ENCODE measurements around the gene HOXD13.

Gene HOXD13

DNA sequence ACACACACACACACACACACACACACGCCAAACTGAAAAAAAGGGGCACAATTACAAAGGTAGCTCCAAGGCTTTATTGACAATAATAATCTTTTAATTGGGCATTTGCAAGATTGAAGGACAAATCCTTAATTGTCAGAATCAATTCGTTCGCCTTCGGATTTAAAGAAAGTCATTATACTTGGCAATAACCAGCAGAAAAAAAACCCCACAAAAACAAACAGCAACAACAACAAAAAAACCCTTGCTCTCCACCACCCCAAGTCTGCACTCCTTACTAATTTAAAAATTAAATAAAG, 35.2 kb downstream of the HOXD13 start:
- Histone ChIP-seq H3K4me3 (ENCODE audit: low read depth, low read length) (no peak overlapping the region), H3K27ac (ENCODE audit: extremely low read depth, low read depth, low read length) (no peak overlapping the region), H3K4me1 (ENCODE audit: control insufficient read depth, insufficient read depth, low read length) (peaks cover 5% of the 10 kb centered on the region; the same call in 1 of the 2 replicates), H3K9me3 (ENCODE audit: control insufficient read depth, insufficient read depth, low read depth, low read length) (no peaks in the 10 kb centered on the region), H3K36me3 (ENCODE audit: control insufficient read depth in 2 of 2, insufficient read depth in 1 of 2, low read length in 2 of 2) (peaks cover 0 to 24% of the 10 kb centered on the region in 2 experiments; a peak in 1 of 3 replicates)
- ChIA-PET POLR2A (no interaction called here), CTCF (interaction anchor here (0.5 to 3.5 kb wide), 34 partner anchors 9 to 1596 kb away, joined by 3 to 51 read pairs (median 5); partner anchors contain the start of gene HOXD11)
- peak; percentile 62; the same call in 1 of the 2 replicates for TF ChIP-seq ZSCAN4 (tag by site-specific recombination; IDR thresholded peaks at IDR 0.05)
- no peak for TF ChIP-seq HOXC10 (CRISPR knock-in tag; IDR thresholded peaks at IDR 0.05)

GRCh38 chr2:176128172-176128981, 35.9 kb downstream of the HOXD13 start:
- Histone ChIP-seq H3K27ac (ENCODE audit: extremely low read depth, low read depth, low read length) (peak overlapping the region; percentile 98; the same call in 1 of the 2 replicates), H3K4me1 (ENCODE audit: control insufficient read depth, insufficient read depth, low read length) (peaks cover 5% of the 10 kb centered on the region; the same call in 1 of the 2 replicates), H3K4me3 (ENCODE audit: low read depth, low read length) (no peak overlapping the region), H3K9me3 (ENCODE audit: control insufficient read depth, insufficient read depth, low read depth, low read length) (no peaks in the 10 kb centered on the region), H3K36me3 (ENCODE audit: control insufficient read depth in 2 of 2, insufficient read depth in 1 of 2, low read length in 2 of 2) (peaks cover 0 to 19% of the 10 kb centered on the region in 2 experiments; a peak in 1 of 3 replicates)
- ChIA-PET POLR2A (no interaction called here), CTCF (interaction anchor here (0.5 to 3.5 kb wide), 17 partner anchors 8 to 686 kb away, joined by 3 to 51 read pairs (median 8); no protein-coding TSS in a partner anchor)
- peak; percentile 38; the same call in 1 of the 2 replicates for TF ChIP-seq ZNF600 (tag by site-specific recombination; IDR thresholded peaks at IDR 0.05)
- TF ChIP-seq ZSCAN30 (tag by site-specific recombination; IDR thresholded peaks at IDR 0.05): 0 out of 2 replicates have a peak, but pooled peaks have one; percentile 26
- TF ChIP-seq, protein P1, sequence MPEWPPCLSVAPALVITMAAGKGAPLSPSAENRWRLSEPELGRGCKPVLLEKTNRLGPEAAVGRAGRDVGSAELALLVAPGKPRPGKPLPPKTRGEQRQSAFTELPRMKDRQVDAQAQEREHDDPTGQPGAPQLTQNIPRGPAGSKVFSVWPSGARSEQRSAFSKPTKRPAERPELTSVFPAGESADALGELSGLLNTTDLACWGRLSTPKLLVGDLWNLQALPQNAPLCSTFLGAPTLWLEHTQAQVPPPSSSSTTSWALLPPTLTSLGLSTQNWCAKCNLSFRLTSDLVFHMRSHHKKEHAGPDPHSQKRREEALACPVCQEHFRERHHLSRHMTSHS (tag by site-specific recombination; IDR thresholded peaks at IDR 0.05): no peak
- TF ChIP-seq GLIS2 (tag by site-specific recombination; IDR thresholded peaks at IDR 0.05): peak; percentile 21; the same call in 1 of the 2 replicates
- no peak for TF ChIP-seq ZBTB10 (tag by site-specific recombination; IDR thresholded peaks at IDR 0.05)
- peak; percentile 50; the same call in 1 of the 2 replicates for TF ChIP-seq PRDM1 (tag by site-specific recombination; IDR thresholded peaks at IDR 0.05)
- TF ChIP-seq IKZF3 (tag by site-specific recombination; IDR thresholded peaks at IDR 0.05): 0 out of 2 replicates have a peak, but pooled peaks have one; percentile 6
- TF ChIP-seq ZBTB17 (tag by site-specific recombination; IDR thresholded peaks at IDR 0.05): peak; percentile 31; the same call in 1 of the 2 replicates
- TF ChIP-seq GLIS1 (tag by site-specific recombination; IDR thresholded peaks at IDR 0.05): peak; percentile 68; the same call in 1 of the 2 replicates

- ChIA-PET CTCF (interaction anchor here (0.7 to 1.0 kb wide), 3 partner anchors 11 to 621 kb away, joined by 3 to 4 read pairs (median 3); no protein-coding TSS in a partner anchor), POLR2A (interaction anchor here (0.6 to 1.7 kb wide), 2 partner anchors 25 to 247 kb away, joined by 3 to 4 read pairs; no protein-coding TSS in a partner anchor)
- Histone ChIP-seq H3K27ac (ENCODE audit: extremely low read depth, low read depth, low read length) (peak within 1 kb of the TSS; percentile 98), H3K4me3 (ENCODE audit: low read depth, low read length) (peak within 1 kb of the TSS; percentile 56), H3K36me3 (ENCODE audit: control insufficient read depth in 2 of 2, insufficient read depth in 1 of 2, low read length in 2 of 2) (peaks cover 0 to 10% of the 10 kb centered on the region in 2 experiments; a peak in 1 of 3 replicates), H3K9me3 (ENCODE audit: control insufficient read depth, insufficient read depth, low read depth, low read length) (no peaks in the 10 kb centered on the region), H3K4me1 (ENCODE audit: control insufficient read depth, insufficient read depth, low read length) (peaks cover 5% of the 10 kb centered on the region; the same call in 1 of the 2 replicates)
- 0 out of 2 replicates have a peak, but pooled peaks have one; percentile 35 for TF ChIP-seq OVOL3 (tag by site-specific recombination; IDR thresholded peaks at IDR 0.05)
- TF ChIP-seq ZNF423 (tag by site-specific recombination; IDR thresholded peaks at IDR 0.05): 0 out of 2 replicates have a peak, but pooled peaks have one; percentile 14
- TF ChIP-seq ZNF776 (tag by site-specific recombination; IDR thresholded peaks at IDR 0.05; ENCODE audit: borderline replicate concordance): no peak
- TF ChIP-seq HIC1 (tag by site-specific recombination; IDR thresholded peaks at IDR 0.05): peak; percentile 77
- peak; percentile 73 for TF ChIP-seq PRDM4 (tag by site-specific recombination; IDR thresholded peaks at IDR 0.05)
- no peak for TF ChIP-seq ZNF140 (tag by site-specific recombination; IDR thresholded peaks at IDR 0.05)
- TF ChIP-seq ZNF664 (tag by site-specific recombination; IDR thresholded peaks at IDR 0.05): 0 out of 2 replicates have a peak, but pooled peaks have one; percentile 29
Measured at GRCh38 chr2:176128982-176129796, 36.7 kb downstream of the HOXD13 start, which contains the start of gene HOXD8. Gene HOXD8, plus strand, starts transcription at chr2:176129705. Its CDS starts 662 bp downstream, at chr2:176130367.
